SU-DHL-6 (cell line): ENCODE data around the gene ECE2.

ENCODE experiments used
- H2AFZ ChIP-seq: fragments of 200-600 bp; sonication (generic); 2 replicates; pipeline ENCODE4 v1.6.1; 2014; ENCODE audit warnings: low read depth, mild to moderate bottlenecking, moderate library complexity, mixed read lengths, antibody characterized with exemption, low read length; ENCODE audit not compliant: severe bottlenecking
- H3F3A ChIP-seq: fragments of 200-600 bp; shearing (Covaris generic); 2 replicates; pipeline ENCODE4 v1.6.0; 2016; ENCODE audit warnings: antibody characterized with exemption, mild to moderate bottlenecking; ENCODE audit not compliant: insufficient read depth
- H3K27ac ChIP-seq: fragments of 200-600 bp; sonication (generic); 2 replicates; pipeline ENCODE4 v1.5.1; 2016; ENCODE audit warnings: low read depth, mild to moderate bottlenecking, low read length, moderate library complexity, mixed read lengths
- H3K27me3 ChIP-seq: fragments of 200-600 bp; sonication (generic), shearing (Covaris generic); 2 replicates; pipeline ENCODE4 v1.6.0; 2014; ENCODE audit warnings: mild to moderate bottlenecking, low read length
- H3K36me3 ChIP-seq: fragments of 200-600 bp; sonication (generic); 2 replicates; pipeline ENCODE4 v1.6.1; 2014; ENCODE audit warnings: mild to moderate bottlenecking, low read length, mixed read lengths
- H3K4me2 ChIP-seq: fragments of 300-600, 200-600 bp; shearing (Covaris generic), sonication (generic); 2 replicates; pipeline ENCODE4 v1.6.0; 2014; ENCODE audit warnings: low read length, low read depth, mild to moderate bottlenecking; ENCODE audit not compliant: poor library complexity, severe bottlenecking
- H3K4me3 ChIP-seq: fragments of 200-600 bp; sonication (generic); 2 replicates; pipeline ENCODE4 v1.5.1; 2014; ENCODE audit warnings: antibody characterized with exemption, low read length, mild to moderate bottlenecking, mixed read lengths; ENCODE audit not compliant: insufficient read depth, poor library complexity, severe bottlenecking
- H3K79me2 ChIP-seq: fragments of 200-600 bp; sonication (generic); 2 replicates; pipeline ENCODE4 v1.6.1; 2014; ENCODE audit warnings: mild to moderate bottlenecking, low read length, moderate library complexity; ENCODE audit not compliant: insufficient read depth
- H3K9ac ChIP-seq: fragments of 200-600 bp; sonication (generic); 2 replicates; pipeline ENCODE4 v1.7.0; 2014; ENCODE audit warnings: mild to moderate bottlenecking, low read length
- H3K9me2 ChIP-seq: fragments of 200-600 bp; sonication (generic); replicated peaks from 2 replicates; pipeline ENCODE4 v1.6.1; 2014; ENCODE audit warnings: low read length; ENCODE audit not compliant: insufficient read depth
- H3K9me3 ChIP-seq: fragments of 200-600 bp; sonication (generic); 2 replicates; pipeline ENCODE4 v1.6.1; 2014; ENCODE audit warnings: low read length, mixed read lengths; ENCODE audit not compliant: insufficient read depth
- H4K20me1 ChIP-seq: fragments of 200-600 bp; sonication (generic); 2 replicates; pipeline ENCODE4 v1.6.1; 2014; ENCODE audit warnings: low read depth, mild to moderate bottlenecking, antibody characterized with exemption, low read length, moderate library complexity, mixed read lengths
- CTCF ChIP-seq: fragments of 200-600 bp; sonication (generic); IDR thresholded peaks from one replicate; pipeline ENCODE4 v1.5.1; 2017; ENCODE audit warnings: antibody characterized with exemption, mild to moderate bottlenecking, low read length, moderate library complexity; ENCODE audit not compliant: insufficient read depth, poor library complexity, severe bottlenecking
- EZH2phosphoT487 ChIP-seq: fragments of 200-600 bp; sonication (generic), shearing (Covaris generic); conservative IDR thresholded peaks from 2 replicates; pipeline ENCODE4 v1.6.1; 2018; ENCODE audit warnings: mild to moderate bottlenecking, antibody characterized with exemption, low read length, moderate library complexity, mixed read lengths

ECE2 gene

GRCh38 chr3:184236636-184237035, 39.2 kb upstream of the ECE2 start:
- H3K27ac ChIP-seq: no peak overlapping the region

GRCh38 chr3:184237211-184237610, 38.6 kb upstream of the ECE2 start:
- Histone ChIP-seq H3F3A (peaks cover 6% of the 10 kb centered on the region; the same call in 1 of the 2 replicates), H3K79me2 (no peaks in the 10 kb centered on the region), H3K9ac (no peak overlapping the region), H4K20me1 (no peaks in the 10 kb centered on the region), H2AFZ (no peak overlapping the region), H3K36me3 (no peaks in the 10 kb centered on the region), H3K27ac (no peak overlapping the region), H3K9me3 (no peaks in the 10 kb centered on the region), H3K27me3 (no peaks in the 10 kb centered on the region), H3K4me3 (no peak overlapping the region), H3K4me2 (no peak overlapping the region), H3K9me2 (no peaks in the 10 kb centered on the region)
- TF ChIP-seq EZH2phosphoT487: no peak
- TF ChIP-seq CTCF: no peak

More at GRCh38 chr3:184236636-184237035, 39.2 kb upstream of the ECE2 start:
- Histone ChIP-seq H3K79me2 (no peaks in the 10 kb centered on the region), H4K20me1 (no peaks in the 10 kb centered on the region), H3F3A (peaks cover 6% of the 10 kb centered on the region; the same call in 1 of the 2 replicates), H3K9me2 (no peaks in the 10 kb centered on the region), H3K9ac (no peak overlapping the region), H3K4me3 (no peak overlapping the region), H3K4me2 (no peak overlapping the region), H3K36me3 (no peaks in the 10 kb centered on the region), H3K9me3 (no peaks in the 10 kb centered on the region), H3K27me3 (no peaks in the 10 kb centered on the region), H2AFZ (no peak overlapping the region)
- TF ChIP-seq EZH2phosphoT487 (no peak), CTCF (no peak)

- H2AFZ ChIP-seq: no peak overlapping the region
- no peak overlapping the region for H3K9ac ChIP-seq
- TF ChIP-seq EZH2phosphoT487: no peak
- no peak for TF ChIP-seq CTCF
- H3K4me2 ChIP-seq: no peak overlapping the region
- H3K4me3 ChIP-seq: no peak overlapping the region
- H3K27me3 ChIP-seq: no peaks in the 10 kb centered on the region
- H3F3A ChIP-seq: peaks cover 6% of the 10 kb centered on the region; the same call in 1 of the 2 replicates
- no peaks in the 10 kb centered on the region for H4K20me1 ChIP-seq
- H3K9me2 ChIP-seq: no peaks in the 10 kb centered on the region
- H3K36me3 ChIP-seq: no peaks in the 10 kb centered on the region
- no peaks in the 10 kb centered on the region for H3K79me2 ChIP-seq
- no peaks in the 10 kb centered on the region for H3K9me3 ChIP-seq
- H3K27ac ChIP-seq: no peak overlapping the region
These were observed 38.0 kb upstream of the ECE2 start for GRCh38 chr3:184237807-184238206.
